GM12875 (cell line): ENCODE measurements around the gene CPAMD8.
"Not testable (repeated sequence)": the region's sequence is repeated elsewhere in the genome, so short reads cannot be mapped to it uniquely, and the experiment has no call there.

Experiments used
- H3K4me3 ChIP-seq: one replicate; pipeline ENCODE4 v1.5.1; 2011; ENCODE audit warnings: low read depth, low read length, control low read depth
- TF ChIP-seq, protein P1 (sequence below): IDR thresholded peaks from 2 replicates; pipeline ENCODE4 v1.5.1; 2011; ENCODE audit warnings: low read depth, mild to moderate bottlenecking, control low read depth, inconsistent platforms, low read length, moderate library complexity, borderline replicate concordance; ENCODE audit not compliant: insufficient read depth

CPAMD8 gene

DNA sequence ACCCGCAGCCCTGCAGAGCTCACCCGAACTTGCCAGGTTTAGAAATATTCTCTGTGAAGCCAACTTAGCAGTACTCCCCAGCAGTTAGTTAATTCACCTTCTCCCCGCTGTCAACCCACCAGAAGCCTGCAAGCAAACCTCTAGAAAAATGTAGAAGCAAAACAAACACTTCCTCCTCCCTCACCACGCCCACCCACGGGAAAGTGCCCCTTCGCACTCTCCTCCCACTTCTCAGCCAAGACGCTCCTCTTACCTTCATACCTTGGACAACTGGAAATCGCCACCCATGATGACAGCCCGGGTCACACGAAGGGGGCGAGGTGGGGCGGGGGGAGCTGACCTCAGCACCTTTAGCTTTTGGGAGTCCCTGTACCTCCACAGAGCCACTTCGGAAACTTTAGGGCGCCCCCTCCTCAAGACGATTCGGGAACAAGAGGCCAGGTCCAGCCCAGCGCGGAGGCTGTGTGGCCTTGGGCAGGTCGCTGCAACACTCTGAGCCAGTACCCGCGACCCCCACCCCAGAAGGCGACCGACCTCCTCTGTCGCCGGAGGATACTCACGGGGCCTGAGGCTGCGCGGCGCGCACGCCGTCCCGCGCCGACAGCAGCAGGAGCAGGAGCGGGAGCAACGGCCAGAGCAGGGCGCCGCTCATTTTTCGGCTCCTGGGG lies 485 bp downstream of the CPAMD8 start:
- TF ChIP-seq, protein P1, sequence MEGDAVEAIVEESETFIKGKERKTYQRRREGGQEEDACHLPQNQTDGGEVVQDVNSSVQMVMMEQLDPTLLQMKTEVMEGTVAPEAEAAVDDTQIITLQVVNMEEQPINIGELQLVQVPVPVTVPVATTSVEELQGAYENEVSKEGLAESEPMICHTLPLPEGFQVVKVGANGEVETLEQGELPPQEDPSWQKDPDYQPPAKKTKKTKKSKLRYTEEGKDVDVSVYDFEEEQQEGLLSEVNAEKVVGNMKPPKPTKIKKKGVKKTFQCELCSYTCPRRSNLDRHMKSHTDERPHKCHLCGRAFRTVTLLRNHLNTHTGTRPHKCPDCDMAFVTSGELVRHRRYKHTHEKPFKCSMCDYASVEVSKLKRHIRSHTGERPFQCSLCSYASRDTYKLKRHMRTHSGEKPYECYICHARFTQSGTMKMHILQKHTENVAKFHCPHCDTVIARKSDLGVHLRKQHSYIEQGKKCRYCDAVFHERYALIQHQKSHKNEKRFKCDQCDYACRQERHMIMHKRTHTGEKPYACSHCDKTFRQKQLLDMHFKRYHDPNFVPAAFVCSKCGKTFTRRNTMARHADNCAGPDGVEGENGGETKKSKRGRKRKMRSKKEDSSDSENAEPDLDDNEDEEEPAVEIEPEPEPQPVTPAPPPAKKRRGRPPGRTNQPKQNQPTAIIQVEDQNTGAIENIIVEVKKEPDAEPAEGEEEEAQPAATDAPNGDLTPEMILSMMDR, result no peak
- H3K4me3 ChIP-seq, result no peak overlapping the region

DNA sequence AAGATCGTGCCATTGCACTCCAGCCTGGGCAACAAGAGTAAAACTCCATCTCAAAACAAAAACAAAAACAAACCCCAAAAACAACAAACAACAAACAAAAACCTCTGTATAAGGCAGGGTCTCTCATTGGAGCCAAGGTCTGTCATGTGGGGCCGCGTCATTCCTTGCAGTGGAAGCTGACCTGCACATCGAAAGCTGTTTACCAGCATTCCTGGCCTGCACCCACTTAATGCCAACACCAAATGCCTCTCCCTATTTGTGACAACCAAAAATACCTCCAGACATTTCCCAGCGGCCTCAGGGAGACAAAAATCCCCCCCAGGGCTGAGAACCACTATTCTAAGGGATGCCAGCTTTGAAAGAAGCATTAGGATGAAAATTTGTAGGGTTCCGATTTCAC lies 1.2 kb downstream of the CPAMD8 start:
- TF ChIP-seq, protein P1, result no peak
- H3K4me3 ChIP-seq, result no peak overlapping the region

GRCh38 chr19:17024941-17025340 lies 1.7 kb downstream of the CPAMD8 start:
- not testable (repeated sequence) for H3K4me3 ChIP-seq

DNA sequence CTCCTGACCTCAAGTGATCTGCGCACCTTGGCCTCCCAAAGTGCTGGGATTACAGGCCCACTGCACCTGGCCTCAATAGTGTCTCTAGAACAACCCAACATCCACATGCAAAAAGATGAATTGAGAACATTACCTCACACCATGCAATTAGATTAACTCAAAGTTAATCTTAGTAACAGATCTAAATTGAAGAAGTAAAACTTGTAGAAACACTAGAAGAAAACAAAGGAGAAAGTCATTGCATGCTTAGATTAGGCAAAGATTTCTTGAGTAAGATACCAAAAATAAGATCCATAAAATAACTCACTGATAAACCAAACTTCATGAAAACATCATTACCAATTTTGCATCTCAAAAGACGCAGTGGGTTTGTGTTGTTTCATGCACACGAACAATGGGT lies 2.8 kb downstream of the CPAMD8 start:
- H3K4me3 ChIP-seq, result no peak overlapping the region
- TF ChIP-seq, protein P1, result no peak

DNA sequence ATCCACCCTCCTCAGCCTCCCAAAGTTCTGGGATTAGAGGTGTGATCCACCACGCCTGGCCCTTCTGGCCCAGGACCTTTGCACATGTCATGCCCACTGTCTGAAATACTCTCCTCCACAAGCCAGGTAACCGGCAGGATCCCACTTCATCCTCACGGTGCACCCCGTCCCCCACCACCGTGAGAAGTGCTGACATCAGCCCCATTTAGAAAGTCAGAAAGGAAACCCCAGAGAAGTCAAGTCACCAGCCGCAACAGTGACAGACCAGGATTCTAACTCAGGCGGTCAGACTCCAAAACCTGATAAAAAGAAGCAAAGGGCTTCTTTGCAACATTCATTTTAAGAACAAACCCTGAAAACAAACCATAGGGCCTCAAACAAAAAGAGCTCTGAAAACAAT lies 3.9 kb downstream of the CPAMD8 start:
- TF ChIP-seq, protein P1, result no peak
- H3K4me3 ChIP-seq, result no peak overlapping the region

DNA sequence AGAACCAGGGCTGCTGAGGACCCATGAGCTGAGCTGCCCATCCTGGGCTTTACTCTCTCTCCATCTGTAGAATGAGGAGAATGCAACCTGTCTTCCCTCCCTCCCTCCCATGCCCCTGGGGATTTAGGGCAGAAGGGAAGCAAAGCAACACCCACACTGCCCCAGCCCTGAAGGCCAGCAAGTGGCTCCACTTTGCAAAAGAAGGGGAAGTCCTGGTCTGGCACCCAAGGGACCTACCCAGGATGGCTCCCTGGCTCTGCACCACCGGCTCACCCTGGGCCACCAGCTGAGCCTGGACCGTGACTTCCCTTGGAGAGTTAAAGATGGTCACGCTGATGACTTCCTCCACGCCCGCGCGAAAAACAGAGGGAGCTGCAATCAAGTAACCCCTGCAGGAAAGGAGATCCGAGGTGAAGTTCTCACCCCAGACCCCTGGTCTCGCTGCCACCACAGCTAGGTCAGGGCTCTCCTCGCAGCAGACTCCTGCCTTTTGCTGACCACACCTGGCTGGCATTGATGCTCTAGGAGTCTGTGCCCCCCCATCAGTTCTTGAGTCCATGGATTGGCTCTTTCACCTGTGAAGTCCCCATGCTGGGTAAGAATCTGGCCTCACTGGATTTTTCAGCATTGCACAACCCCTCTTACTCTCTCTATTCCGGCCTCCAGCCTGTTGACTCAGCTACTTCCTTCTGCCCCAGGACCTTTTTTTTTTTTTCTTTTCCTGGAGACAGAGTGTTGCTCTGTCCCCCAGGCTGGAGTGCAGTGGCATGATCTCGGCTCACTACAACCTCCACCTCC lies 4.6 kb downstream of the CPAMD8 start:
- no peak overlapping the region for H3K4me3 ChIP-seq
- TF ChIP-seq, protein P1, result no peak

DNA sequence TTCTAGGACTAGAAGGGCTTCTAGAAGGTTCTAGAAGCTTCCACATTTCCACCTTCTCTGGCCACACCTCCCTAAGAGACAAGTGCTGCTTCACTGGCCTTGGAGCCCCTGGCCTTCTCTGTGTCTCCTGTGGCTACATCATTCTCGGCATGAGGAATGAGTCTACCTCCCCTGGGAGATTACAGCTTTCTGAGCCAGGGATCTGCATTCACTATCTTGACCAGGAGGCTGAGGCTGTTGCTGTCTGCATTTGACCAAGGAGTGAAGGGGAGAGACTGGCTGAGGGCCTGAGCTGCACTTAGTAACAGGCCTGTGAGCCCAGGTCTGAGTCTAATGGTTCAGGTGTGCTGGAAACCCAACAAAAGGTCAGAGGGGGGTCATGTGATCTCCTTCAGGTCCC lies 5.3 kb downstream of the CPAMD8 start:
- no peak overlapping the region for H3K4me3 ChIP-seq
- TF ChIP-seq, protein P1, result no peak
